GM23338 (cell line): ENCODE measurements around the gene DNAAF8. TPM values are rescaled to one million over a fixed set of nuclear protein-coding genes. Genes with fewer than 3 reads are reported as not detected.

Experiments
- ATAC-seq: fragments of 200-7000 bp; cut with Tn5 transposase; 3 replicates; pipeline ENCODE4 v1.9.1; 2020
- DNase-seq: peaks from one replicate; pipeline ENCODE4 v3.0.0-alpha.2; 2015; ENCODE audit warnings: low spot score
- H2AFZ ChIP-seq: fragments of 200-600 bp; sonication (generic); 2 replicates; pipeline ENCODE4 v1.8.0; 2016; ENCODE audit warnings: antibody characterized with exemption, mild to moderate bottlenecking, moderate library complexity
- H3F3A ChIP-seq: fragments of 200-600 bp; sonication (generic); replicated peaks from 2 replicates; pipeline ENCODE4 v1.8.0; 2017; ENCODE audit warnings: antibody characterized with exemption, mixed run types, low read depth
- H3K27ac ChIP-seq: fragments of 200-600 bp; sonication (generic); 2 replicates; pipeline ENCODE4 v1.6.1; 2016; ENCODE audit warnings: low read depth
- H3K27me3 ChIP-seq: fragments of 200-600 bp; sonication (generic); 2 replicates; pipeline ENCODE4 v1.8.0; 2016; ENCODE audit warnings: mild to moderate bottlenecking, mixed run types, moderate library complexity; ENCODE audit not compliant: insufficient read depth
- H3K36me3 ChIP-seq: fragments of 200-600 bp; sonication (generic); 2 replicates; pipeline ENCODE4 v1.8.0; 2016; ENCODE audit warnings: mild to moderate bottlenecking; ENCODE audit not compliant: insufficient read depth
- H3K4me1 ChIP-seq: fragments of 200-600 bp; sonication (generic); 2 replicates; pipeline ENCODE4 v1.8.0; 2016; ENCODE audit warnings: mild to moderate bottlenecking, moderate library complexity; ENCODE audit not compliant: insufficient read depth
- H3K4me2 ChIP-seq: fragments of 200-600 bp; sonication (generic); 2 replicates; pipeline ENCODE4 v1.7.1; 2017; ENCODE audit warnings: mixed run types
- H3K4me3 ChIP-seq: fragments of 200-600 bp; sonication (generic); 2 replicates; pipeline ENCODE4 v1.6.1; 2016; ENCODE audit warnings: mixed run types
- H3K79me2 ChIP-seq: fragments of 200-600 bp; sonication (generic); replicated peaks from 2 replicates; pipeline ENCODE4 v1.8.0; 2017; ENCODE audit warnings: mild to moderate bottlenecking; ENCODE audit not compliant: insufficient read depth
- H3K9me2 ChIP-seq: fragments of 200-600 bp; sonication (generic); 2 replicates; pipeline ENCODE4 v1.8.0; 2017; ENCODE audit not compliant: insufficient read depth
- H4K20me1 ChIP-seq: fragments of 200-600 bp; sonication (generic); replicated peaks from 2 replicates; pipeline ENCODE4 v1.8.0; 2017; ENCODE audit warnings: mild to moderate bottlenecking; ENCODE audit not compliant: insufficient read depth
- H3K27ac Mint-ChIP-seq: 2 replicates; pipeline ENCODE4 v1.8.0; 2020; ENCODE audit warnings: inconsistent platforms, mild to moderate bottlenecking, moderate library complexity, mixed read lengths
- H3K27me3 Mint-ChIP-seq: 3 replicates; pipeline ENCODE4 v1.8.0; 2022; ENCODE audit warnings: low read depth, mild to moderate bottlenecking, moderate library complexity, mixed read lengths, inconsistent platforms; ENCODE audit not compliant: insufficient read depth, poor library complexity
- H3K36me3 Mint-ChIP-seq: 3 replicates; pipeline ENCODE4 v1.8.0; 2021; ENCODE audit warnings: low read depth, mild to moderate bottlenecking, inconsistent platforms, moderate library complexity, mixed read lengths
- H3K4me1 Mint-ChIP-seq: 3 replicates; pipeline ENCODE4 v1.8.0; 2020; ENCODE audit warnings: mild to moderate bottlenecking, inconsistent platforms, mixed read lengths
- H3K4me3 Mint-ChIP-seq: 3 replicates; pipeline ENCODE4 v1.8.0; 2021; ENCODE audit warnings: moderate library complexity, mild to moderate bottlenecking, inconsistent platforms, mixed read lengths
- H3K9me3 Mint-ChIP-seq: 3 replicates; pipeline ENCODE4 v1.8.0; 2020; ENCODE audit warnings: moderate library complexity, mild to moderate bottlenecking, inconsistent platforms, mixed read lengths
- ETS1 ChIP-seq: IDR thresholded peaks from 2 replicates; pipeline ENCODE4 v1.6.1; 2016; ENCODE audit warnings: antibody characterized with exemption
- EZH2 ChIP-seq: fragments of 200-600 bp; sonication (generic); IDR thresholded peaks from one replicate; pipeline ENCODE4 v1.8.0; 2017; ENCODE audit warnings: antibody characterized with exemption, mild to moderate bottlenecking, low read depth; ENCODE audit not compliant: unreplicated experiment
- JUNB ChIP-seq: IDR thresholded peaks from one replicate; pipeline ENCODE4 v1.6.1; 2016; ENCODE audit warnings: antibody characterized with exemption; ENCODE audit not compliant: unreplicated experiment
- NANOG ChIP-seq: IDR thresholded peaks from 2 replicates; pipeline ENCODE4 v1.6.1; 2016; ENCODE audit warnings: antibody characterized with exemption, borderline replicate concordance
- STAT1 ChIP-seq: IDR thresholded peaks from one replicate; pipeline ENCODE4 v1.6.1; 2016; ENCODE audit warnings: antibody characterized with exemption; ENCODE audit not compliant: unreplicated experiment
- ZNF331 ChIP-seq: fragments of 250-450 bp; sonication (Bioruptor Pico); IDR thresholded peaks from 2 replicates; pipeline ENCODE4 v1.5.0; 2020; ENCODE audit warnings: low read depth, mild to moderate bottlenecking, moderate library complexity
- ZNF462 ChIP-seq: fragments of 250-450 bp; sonication (Bioruptor Pico); IDR thresholded peaks from 2 replicates; pipeline ENCODE4 v1.5.0; 2020; ENCODE audit warnings: mild to moderate bottlenecking, moderate library complexity
- polyA plus RNA-seq: library from polyadenylated mRNA; unstranded; fragments of >200 nt; fragmentation: Nextera tagmentation; extraction: Ambion mirVana; gene quantifications from 2 replicates; pipeline ENCODE4 v1.2.1, GENCODE V29; 2016
- total RNA-seq: library from RNA; depleted of rRNA; stranded (reverse); fragments of >200 nt; shearing (Covaris generic); gene quantifications from 2 replicates; pipeline ENCODE4 v1.2.3, GENCODE V29; 2014

Gene DNAAF8
- total and polyA plus RNA-seq, 2 experiments from 2014 or later, result 0.34 to 1.3 TPM

- TF ChIP-seq ZNF462 (CRISPR knock-in tag), result no peak
- no peak for TF ChIP-seq ZNF331 (CRISPR knock-in tag)
- no peak for TF ChIP-seq STAT1
- TF ChIP-seq EZH2, result no peak
- TF ChIP-seq JUNB, result no peak
- TF ChIP-seq NANOG, result no peak
These were observed 62.9 kb downstream of the DNAAF8 start (continued) for GRCh38 chr16:4796982-4797804.

GRCh38 chr16:4797805-4798252 lies 63.5 kb downstream of the DNAAF8 start:
- no peak for ATAC-seq
- peaks cover 3% of the 10 kb centered on the region; the same call in 1 of the 2 replicates for H3K36me3 ChIP-seq
- peaks cover 7% of the 10 kb centered on the region for H3K4me1 Mint-ChIP-seq
- H3F3A ChIP-seq, result peaks cover 8% of the 10 kb centered on the region; the same call in 1 of the 2 replicates
- H3K4me1 ChIP-seq, result peaks cover 12% of the 10 kb centered on the region; the same call in 1 of the 2 replicates
- no peaks in the 10 kb centered on the region for H4K20me1 ChIP-seq
- H3K27me3 Mint-ChIP-seq, result peaks cover 6% of the 10 kb centered on the region
- H3K4me3 ChIP-seq, result no peak overlapping the region
- H3K27ac Mint-ChIP-seq, result no peak overlapping the region
- H3K79me2 ChIP-seq, result no peaks in the 10 kb centered on the region
- H3K4me2 ChIP-seq, result no peak overlapping the region
- no peaks in the 10 kb centered on the region for H3K27me3 ChIP-seq
- no peak overlapping the region for H2AFZ ChIP-seq
- H3K27ac ChIP-seq, result no peak overlapping the region
- no peaks in the 10 kb centered on the region for H3K9me3 Mint-ChIP-seq
- peaks cover 7% of the 10 kb centered on the region; the same call in 2 of the 3 replicates for H3K36me3 Mint-ChIP-seq
- no peaks in the 10 kb centered on the region for H3K9me2 ChIP-seq
- no peak for DNase-seq
- H3K4me3 Mint-ChIP-seq, result no peak overlapping the region
- no peak for TF ChIP-seq JUNB
- TF ChIP-seq ETS1, result no peak
- TF ChIP-seq ZNF462 (CRISPR knock-in tag), result no peak
- TF ChIP-seq ZNF331 (CRISPR knock-in tag), result no peak
